Lower leg skin (tissue), 4 donors: ENCODE results near the gene GRK2. TPM values are rescaled to one million over a fixed set of nuclear protein-coding genes. Genes with fewer than 3 reads are reported as not detected.

Source experiments
- DNase-seq, 2 donors: peaks; one replicate each; pipeline ENCODE4 v3.0.0-alpha.2; 2019; ENCODE audit warnings: low spot score in 2 of 2
- H3K4me3 ChIP-seq: fragments of 200-600 bp; sonication (generic); 2 replicates; pipeline ENCODE4 v1.5.1; 2017; ENCODE audit warnings: mild to moderate bottlenecking, low read depth; ENCODE audit not compliant: poor library complexity, severe bottlenecking
- CTCF ChIP-seq, 3 donors: fragments of 450-650 bp; IDR thresholded peaks; one replicate each; pipeline ENCODE4 v1.5.1; 2016; ENCODE audit warnings: antibody characterized with exemption in 3 of 3, mild to moderate bottlenecking in 3 of 3, moderate library complexity in 2 of 3
- POLR2A ChIP-seq, 2 donors: fragments of 450-650 bp; IDR thresholded peaks; one replicate each; pipeline ENCODE4 v1.6.1; 2016 to 2017; ENCODE audit warnings: antibody characterized with exemption in 2 of 2, mild to moderate bottlenecking in 1 of 2, moderate library complexity in 1 of 2
- WGBS, 2 donors: methylation state at CpG; one replicate each; pipeline ENCODE4 v1.1.5; 2018; 5-methylcytosine and 5-hydroxymethylcytosine counted together
- intact Hi-C: fragments of 100-400 bp; cut with DNase I; formaldehyde crosslinking; loops from one replicate; pipeline ENCODE4 v1.15.0; 2023; ENCODE audit warnings: low total_unique reads
- total RNA-seq, 4 donors: library from RNA; depleted of rRNA; stranded (reverse); fragments of >200 nt; gene quantifications; one replicate each; pipeline ENCODE4 v1.1.0, GENCODE V29; 2016

The GRK2 gene
- total RNA-seq, 4 donors from 2014 or later = 81.1 to 127 (median 114) TPM

GRCh38 chr11:67295846-67296245, 29.6 kb downstream of the GRK2 start:
- TF ChIP-seq CTCF (IDR thresholded peaks at IDR 0.05) (no peak), POLR2A (IDR thresholded peaks at IDR 0.05) (no peak)
- DNase-seq = no peak
- H3K4me3 ChIP-seq = no peak overlapping the region
- WGBS, 2 donors = 97 to 98% methylated on average over 1 of the region's 1 CpG
- intact Hi-C loops = no loop called here

GRCh38 chr11:67298786-67299185, 32.5 kb downstream of the GRK2 start:
- intact Hi-C loops = no loop called here
- 96% methylated on average over 7 of the region's 7 CpGs for WGBS, 2 donors
- no peak for DNase-seq
- H3K4me3 ChIP-seq = no peak overlapping the region
- no peak for TF ChIP-seq CTCF (IDR thresholded peaks at IDR 0.05)
- no peak for TF ChIP-seq POLR2A (IDR thresholded peaks at IDR 0.05)

- DNase-seq = peak in 1 of 2 donors; percentile 77
- 93 to 97% methylated on average over 23 to 25 of the region's 29 CpGs for WGBS, 2 donors
- H3K4me3 ChIP-seq = no peak overlapping the region
- TF ChIP-seq POLR2A (IDR thresholded peaks at IDR 0.05) (no peak), CTCF (IDR thresholded peaks at IDR 0.05) (no peak)
- intact Hi-C loops = no loop called here
Measured at GRCh38 chr11:67299471-67300191, 33.4 kb downstream of the GRK2 start.

- WGBS, 2 donors = 83 to 94% methylated on average over 12 to 13 of the region's 13 CpGs
- DNase-seq = no peak
- intact Hi-C loops = no loop called here
- H3K4me3 ChIP-seq = no peak overlapping the region
- no peak for TF ChIP-seq POLR2A (IDR thresholded peaks at IDR 0.05)
- no peak for TF ChIP-seq CTCF (IDR thresholded peaks at IDR 0.05)
Measured at GRCh38 chr11:67300256-67300755, 34.0 kb downstream of the GRK2 start.

- WGBS, 2 donors = 81 to 90% methylated on average over 14 to 22 of the region's 22 CpGs
- no peak overlapping the region for H3K4me3 ChIP-seq
- TF ChIP-seq POLR2A (IDR thresholded peaks at IDR 0.05) = no peak
- no peak for TF ChIP-seq CTCF (IDR thresholded peaks at IDR 0.05)
- no peak for DNase-seq
- intact Hi-C loops = no loop called here
Measured at GRCh38 chr11:67300756-67301312, 34.6 kb downstream of the GRK2 start.
